ENCODE measurements around the gene ANGEL1.

DNA sequence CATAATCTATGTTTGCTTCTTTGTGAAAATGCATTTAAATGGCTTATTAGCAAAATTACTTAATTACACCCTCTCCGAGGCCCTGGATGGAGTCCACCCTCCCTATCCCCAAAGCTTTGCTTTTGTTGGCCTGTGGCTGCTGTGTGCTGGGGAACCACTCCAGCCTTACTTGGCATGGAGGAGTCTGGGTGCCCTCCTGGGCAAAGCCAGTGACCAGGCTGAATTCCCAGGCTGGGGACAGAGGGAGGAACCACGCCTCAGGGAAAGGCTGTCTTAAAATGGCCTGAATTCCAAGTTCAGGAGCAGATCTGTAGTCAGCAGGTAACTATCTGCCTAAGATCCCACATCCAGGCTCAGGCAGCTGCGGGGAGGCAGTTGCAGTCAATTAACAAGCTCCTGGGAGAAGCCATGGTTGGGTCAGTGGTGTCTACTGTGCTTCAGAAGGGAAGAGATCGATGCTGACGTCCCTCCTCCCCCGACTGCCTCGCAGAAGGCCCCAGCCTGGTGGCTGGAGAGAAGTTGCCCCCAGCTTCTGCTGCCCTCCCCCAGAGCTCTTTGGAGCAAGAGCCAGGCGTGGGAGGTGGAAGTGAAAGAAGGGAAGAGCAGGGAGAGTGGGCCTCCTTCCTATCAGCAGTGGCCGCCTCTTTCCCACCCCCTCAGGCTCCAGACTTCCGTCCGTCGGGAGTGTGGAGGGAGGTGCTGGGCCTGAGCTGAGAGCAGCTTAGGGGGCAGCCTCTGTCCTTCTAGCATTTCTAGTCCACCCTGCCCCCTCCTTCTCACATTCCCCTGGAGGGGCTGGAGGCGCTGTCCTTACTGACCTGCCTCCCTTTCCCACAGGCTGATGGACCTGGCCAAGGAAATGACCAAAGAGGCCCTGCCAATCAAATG is 40.1 kb downstream of the ANGEL1 start:
- no peak for TF ChIP-seq EZH2 (IDR thresholded peaks at IDR 0.05; ENCODE audit: borderline replicate concordance, low read depth, low read length, severe bottlenecking)
- TF ChIP-seq, protein P1, sequence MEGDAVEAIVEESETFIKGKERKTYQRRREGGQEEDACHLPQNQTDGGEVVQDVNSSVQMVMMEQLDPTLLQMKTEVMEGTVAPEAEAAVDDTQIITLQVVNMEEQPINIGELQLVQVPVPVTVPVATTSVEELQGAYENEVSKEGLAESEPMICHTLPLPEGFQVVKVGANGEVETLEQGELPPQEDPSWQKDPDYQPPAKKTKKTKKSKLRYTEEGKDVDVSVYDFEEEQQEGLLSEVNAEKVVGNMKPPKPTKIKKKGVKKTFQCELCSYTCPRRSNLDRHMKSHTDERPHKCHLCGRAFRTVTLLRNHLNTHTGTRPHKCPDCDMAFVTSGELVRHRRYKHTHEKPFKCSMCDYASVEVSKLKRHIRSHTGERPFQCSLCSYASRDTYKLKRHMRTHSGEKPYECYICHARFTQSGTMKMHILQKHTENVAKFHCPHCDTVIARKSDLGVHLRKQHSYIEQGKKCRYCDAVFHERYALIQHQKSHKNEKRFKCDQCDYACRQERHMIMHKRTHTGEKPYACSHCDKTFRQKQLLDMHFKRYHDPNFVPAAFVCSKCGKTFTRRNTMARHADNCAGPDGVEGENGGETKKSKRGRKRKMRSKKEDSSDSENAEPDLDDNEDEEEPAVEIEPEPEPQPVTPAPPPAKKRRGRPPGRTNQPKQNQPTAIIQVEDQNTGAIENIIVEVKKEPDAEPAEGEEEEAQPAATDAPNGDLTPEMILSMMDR (IDR thresholded peaks at IDR 0.05; ENCODE audit: borderline replicate concordance, extremely low read depth, low read length, poor library complexity, severe bottlenecking): no peak

Data from DND-41 (cell line).